Tongue (tissue), 2 donors: ENCODE measurements around the gene ADD3. TPM values are rescaled to one million over a fixed set of nuclear protein-coding genes. Genes with fewer than 3 reads are reported as not detected.
A peak's percentile ranks its signal among the peaks of the same experiment; 100 is the strongest.

Source experiments
- DNase-seq: peaks from one replicate; pipeline ENCODE4 v3.0.0-alpha.2; 2015
- total RNA-seq: library from RNA; depleted of rRNA; stranded (reverse); fragments of >200 nt; gene quantifications from one replicate; pipeline ENCODE4 v1.2.3, GENCODE V29; 2014

The ADD3 gene
- total RNA-seq, result 260 TPM

DNA sequence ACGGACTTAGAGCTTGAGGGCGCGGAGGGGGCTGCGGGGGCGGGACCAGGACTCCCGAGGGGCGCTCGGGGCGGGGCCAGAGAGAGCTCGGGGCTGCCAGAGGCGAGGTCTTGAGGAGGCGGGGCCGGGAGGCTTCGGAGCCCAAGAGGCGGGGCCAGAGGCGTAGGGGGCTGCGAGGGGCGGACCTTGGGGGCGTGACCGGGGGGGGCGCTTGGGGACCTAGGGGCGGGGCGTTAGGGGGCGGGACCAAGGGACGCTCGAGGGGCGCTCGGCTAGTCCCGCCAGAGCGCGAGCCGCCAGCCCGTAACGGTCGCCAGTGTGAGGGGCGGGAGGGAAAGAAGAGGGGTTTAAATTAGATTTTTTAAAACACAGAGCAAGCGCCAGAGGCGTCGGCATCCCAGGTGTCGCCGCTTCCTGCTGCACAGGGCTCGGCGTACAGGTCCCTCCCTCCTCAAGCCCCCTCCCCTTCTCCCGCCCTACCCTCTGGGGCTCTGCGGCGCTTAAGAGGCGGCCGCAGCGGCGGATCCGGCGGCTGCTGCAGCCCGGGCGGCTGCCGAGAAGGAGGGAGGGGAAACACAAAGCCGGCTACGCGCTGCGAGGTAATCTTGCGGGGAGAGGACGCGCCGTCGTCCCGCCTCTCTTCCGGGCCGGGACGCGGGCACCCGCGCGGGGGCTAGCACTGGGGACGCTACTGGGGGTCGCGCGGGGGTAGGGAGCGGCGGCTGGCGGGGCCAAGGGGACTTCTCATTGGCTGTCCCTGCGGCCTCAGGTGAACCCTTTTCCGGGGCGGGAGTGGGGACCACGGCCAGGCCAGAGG, at the start of gene ADD3:
TSS of gene ADD3 (plus strand) at position 284 of the 817 bp plus-strand sequence. CDS start 92,670 bp downstream, outside the sequence.
- peak; percentile 99 for DNase-seq

DNA sequence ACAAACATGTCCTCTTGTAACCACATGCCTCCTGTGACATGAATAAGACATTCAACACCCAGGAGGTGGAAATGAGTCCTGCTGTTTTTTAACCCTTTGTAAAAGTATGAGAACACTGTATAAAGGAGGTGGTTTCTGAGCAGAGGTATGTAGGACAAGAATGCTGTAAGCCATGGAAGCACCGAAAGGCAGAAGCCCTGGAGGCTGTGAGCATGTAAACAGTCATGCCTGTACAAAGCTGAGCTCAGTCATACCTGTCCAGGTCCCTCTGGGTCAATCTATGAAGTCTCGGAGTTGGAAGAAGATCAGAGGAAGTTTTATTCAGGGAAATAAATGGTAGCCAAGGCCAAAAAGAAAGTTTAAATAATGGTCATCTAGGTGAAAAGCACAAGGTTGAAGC, 49.7 kb upstream of the ADD3 start:
- DNase-seq, result no peak

- peak; percentile 21 for DNase-seq
Observed at GRCh38 chr10:109959259-109960145, 48.3 kb upstream of the ADD3 start.

DNA sequence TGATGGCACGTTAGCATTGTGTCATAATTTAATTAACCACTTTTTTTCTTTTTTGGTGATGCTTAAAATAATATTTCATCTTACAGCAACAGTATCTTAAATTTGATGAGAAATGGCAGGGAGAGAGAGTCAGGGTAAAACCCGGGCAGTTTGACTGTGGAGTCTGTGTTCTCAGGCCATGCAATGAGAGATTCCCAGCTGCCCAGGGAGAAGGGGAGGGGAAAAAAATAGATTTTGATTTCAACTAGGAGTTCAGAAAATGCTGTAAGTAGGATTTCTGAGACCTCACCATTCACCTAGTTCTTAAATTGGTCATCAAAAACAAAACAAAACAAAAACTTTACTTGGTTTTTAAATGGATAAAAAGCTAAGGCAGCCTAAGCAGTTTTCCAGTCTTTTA, 47.1 kb upstream of the ADD3 start:
- DNase-seq, result no peak

DNA sequence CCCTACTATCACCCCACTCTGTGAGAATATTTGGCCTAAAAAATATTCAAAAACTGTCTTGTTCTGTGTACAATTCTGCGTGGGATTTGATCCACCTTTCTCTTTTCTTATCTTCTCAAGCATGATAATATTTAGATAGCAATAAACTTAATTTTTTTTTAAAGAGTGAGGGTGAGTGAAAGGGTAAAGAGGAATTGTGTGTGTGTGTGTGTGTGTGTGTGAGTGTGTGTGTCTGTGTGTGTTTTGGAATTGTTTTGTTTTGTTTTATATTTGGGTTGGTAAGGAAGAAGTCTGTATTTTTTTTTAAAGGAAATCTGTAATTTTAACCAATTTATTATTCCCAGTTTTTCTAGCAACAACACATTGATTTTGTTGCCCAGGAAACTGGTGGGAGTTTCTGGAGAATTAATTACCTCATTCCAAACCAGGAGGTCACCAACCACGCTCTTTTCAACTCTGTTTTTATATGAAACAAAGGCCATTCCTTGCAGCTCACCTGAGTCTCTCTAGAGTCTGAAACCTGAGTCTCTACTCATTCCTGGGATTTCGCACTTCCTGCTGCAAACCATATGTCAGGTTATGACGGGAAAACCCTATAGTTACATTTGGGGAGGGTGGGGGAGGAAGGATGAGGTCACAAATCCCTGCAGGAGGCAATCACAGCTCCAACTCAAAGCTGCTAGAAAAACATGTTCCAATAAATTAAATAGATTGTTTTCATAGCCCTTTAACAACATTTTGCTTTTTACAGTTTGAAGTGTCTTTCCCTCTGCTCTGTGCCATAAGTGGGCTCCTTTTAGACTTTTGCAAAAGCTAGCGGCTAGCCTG, 46.4 kb upstream of the ADD3 start:
- peak; percentile 71 for DNase-seq

- DNase-seq, result no peak
Observed at GRCh38 chr10:109962247-109962646, 45.5 kb upstream of the ADD3 start.

GRCh38 chr10:109963439-109963838, 44.3 kb upstream of the ADD3 start:
- no peak for DNase-seq

DNA sequence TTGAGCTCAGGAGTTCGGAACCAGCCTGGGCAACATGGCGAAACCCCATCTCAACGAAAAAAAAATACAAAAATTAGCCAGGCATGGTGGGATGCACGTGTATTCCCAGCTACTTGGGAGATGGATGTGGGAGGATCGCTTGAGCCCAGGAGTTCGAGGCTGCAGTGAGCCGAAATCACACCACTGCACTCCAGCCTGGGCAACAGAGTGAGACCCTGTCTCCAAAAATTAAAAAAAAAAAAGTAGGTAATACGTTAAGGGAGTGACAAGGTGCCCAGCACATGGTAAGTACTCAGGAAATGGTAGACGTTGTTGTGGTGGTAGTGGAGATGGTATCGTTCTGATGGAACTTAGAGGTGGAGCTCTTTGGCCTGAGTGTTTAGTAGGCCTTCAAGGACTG, 43.5 kb upstream of the ADD3 start:
- DNase-seq, result no peak

DNA sequence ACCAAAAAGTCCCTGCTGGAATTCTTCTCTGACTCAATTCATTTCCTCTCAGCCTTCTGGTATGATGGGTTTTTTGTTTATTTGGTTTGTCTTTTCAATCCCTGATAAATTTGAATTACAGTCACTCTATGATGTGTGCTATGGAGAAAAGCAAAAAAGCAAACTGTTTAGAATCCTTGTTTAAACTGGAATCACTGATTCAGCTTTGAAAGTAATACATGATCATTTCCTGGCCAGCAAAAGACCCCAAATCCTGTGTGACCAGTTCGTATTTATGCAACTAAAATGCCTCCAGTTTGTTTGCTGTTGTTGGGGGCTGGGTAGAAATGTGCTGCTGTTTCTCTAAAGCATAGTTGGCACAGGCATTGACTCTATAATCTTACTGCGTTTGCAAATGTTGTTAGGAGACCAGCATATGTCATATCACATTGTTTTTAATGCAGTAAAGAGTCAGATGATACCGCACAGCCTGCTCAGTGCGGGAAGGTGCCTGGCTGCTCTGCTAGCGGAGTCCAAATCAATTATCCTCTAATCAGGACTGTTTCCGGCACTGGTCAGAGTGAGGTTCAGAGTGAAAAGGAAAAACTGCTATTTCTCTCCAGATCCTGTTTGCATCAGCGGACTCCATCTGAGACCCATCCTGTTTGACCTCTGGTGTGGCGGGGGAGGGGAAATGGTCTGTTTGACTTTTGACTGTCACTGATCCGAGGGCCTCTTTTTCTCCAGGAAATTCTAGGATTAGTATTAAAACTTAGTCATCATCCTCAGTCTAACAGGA, 40.6 kb upstream of the ADD3 start:
- peak; percentile 73 for DNase-seq

- DNase-seq, result no peak
Observed at GRCh38 chr10:109967739-109968088, 40.1 kb upstream of the ADD3 start.

DNA sequence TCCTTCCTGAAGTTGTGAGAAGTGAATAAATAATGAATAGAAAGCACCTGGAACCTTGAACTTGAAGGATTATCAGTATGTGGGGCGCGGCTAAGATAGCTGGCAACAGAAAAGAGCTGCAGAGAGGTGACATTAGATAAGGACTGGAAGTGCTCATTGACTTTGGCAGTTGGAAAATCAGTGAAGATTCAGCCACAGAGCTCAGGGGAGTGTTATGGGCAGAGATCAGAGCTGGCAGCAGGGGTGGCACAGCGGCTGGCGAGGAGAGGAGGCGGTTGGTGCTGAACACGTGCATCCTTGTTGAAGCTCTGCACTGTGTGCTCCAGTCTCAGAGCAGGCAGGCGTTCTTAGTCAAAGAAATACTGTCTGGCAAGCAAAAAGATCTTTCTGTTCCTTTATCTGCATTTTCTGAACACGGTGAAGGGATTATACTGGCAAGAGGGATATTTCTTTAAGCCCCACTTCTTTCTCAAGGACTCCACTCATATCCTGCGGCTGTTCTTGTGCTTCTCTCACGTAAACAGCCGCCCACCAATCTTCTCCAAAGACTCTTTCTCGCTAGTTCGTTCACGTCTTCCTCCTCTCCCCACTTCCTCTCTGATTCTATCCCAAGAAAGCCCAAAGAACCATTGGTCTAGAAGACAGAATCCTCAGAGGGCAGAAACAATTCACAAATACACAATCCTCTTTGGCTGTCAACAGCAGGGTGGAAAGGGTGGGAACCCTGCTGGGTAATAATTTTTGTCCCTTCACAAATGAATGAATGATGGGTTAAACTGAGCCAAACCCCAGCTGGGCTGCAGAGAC, 38.6 kb upstream of the ADD3 start:
- DNase-seq, result no peak

- DNase-seq, result no peak
Observed at GRCh38 chr10:109969760-109970346, 37.9 kb upstream of the ADD3 start.

- DNase-seq, result no peak
Observed at GRCh38 chr10:109971634-109972033, 36.1 kb upstream of the ADD3 start.

GRCh38 chr10:109972372-109973001, 35.3 kb upstream of the ADD3 start:
- no peak for DNase-seq

DNA sequence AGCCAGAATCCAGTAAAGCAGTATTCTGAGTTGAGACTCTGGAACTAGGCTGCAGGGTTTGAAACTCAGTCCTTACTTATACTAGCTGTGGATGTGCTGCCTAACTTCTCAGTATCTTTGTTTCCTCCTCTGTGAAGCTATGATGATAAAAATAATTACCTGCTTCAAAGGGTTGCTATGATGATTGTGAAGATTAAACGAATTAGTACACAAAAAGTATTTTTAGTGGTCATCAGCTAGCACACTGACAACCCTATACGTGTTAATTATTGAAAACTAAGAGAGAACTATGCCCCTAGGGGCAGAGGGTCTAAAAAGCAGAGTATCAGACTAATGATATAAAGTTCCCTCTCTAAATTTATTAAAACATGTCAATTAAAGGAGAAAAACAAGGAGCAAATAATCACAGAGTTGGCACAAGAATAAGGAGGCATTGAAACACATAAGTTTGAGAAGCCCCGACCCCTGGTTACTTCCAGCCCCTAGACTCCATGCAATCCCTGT, 34.4 kb upstream of the ADD3 start:
- no peak for DNase-seq

GRCh38 chr10:109974504-109975191, 33.1 kb upstream of the ADD3 start:
- DNase-seq, result no peak

DNA sequence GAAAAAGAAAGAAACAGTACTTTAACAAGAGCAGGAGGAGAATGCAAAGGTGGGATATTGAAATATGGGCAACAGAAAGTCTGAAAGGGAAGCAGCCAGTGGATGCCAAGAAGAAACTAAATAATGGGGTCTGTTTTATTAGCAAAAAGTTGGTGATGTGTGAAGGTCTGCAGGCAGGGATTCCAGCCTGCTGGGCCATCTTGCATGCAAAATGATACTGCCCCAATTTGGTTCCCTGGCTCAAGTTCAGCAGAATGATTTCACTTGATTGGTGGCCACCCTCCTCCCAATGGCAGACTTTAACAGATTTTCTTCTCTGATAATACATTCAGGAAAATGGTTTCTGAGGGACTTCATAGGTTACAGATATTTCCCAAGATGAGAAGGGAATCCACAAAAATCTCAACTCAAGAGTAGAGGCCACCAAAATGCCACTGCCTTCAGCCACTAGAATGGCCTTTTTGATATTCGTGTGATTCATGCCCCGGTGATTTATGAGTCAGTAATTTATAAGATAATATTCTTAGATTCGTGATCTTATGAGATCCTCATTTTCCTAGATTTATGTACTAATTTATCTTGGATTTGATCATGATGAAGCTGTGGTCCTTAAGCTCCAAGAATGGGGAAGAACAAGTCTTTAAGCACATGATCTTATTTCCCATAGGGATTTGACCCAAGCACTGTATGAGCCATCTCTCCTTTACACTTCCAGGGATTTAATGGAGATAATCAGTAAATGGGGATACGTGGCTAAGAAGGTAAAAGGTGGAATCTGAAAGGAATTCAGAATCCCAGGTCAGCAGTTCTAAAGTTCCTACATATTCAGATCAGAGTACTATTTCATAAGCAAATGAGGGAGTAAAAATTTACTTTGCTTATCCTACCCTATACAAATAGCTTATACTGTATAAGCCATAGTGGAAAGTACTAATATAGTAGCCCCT, 32.3 kb upstream of the ADD3 start:
- DNase-seq, result no peak

DNA sequence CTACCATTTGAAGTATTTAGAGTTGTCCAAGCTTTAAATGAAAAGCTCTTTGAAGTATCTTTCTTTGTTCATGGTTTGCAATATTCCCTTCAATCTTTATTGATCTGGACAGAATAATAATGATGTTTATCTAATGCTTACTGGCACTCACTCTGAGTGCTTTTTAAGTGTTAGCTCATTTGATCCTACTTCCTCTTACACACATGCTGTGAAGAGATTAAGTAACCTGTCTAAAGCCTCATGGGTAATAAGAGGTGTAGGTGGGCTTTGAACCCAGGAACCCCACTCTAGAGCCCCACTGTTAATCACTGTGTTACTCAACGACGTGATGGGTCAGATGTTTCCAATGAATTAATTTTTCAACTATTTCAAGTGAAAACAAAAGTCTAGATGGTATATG, 31.1 kb upstream of the ADD3 start:
- no peak for DNase-seq
